Endothelial cell of umbilical vein (primary cell): Measurements from ENCODE around the gene GTPBP2. TPM values are rescaled to one million over a fixed set of nuclear protein-coding genes. Genes with fewer than 3 reads are reported as not detected.

Source experiments
- BruUV-seq: library from RNA; stranded (reverse); fragments of 400-500 nt; replicated peaks from 2 replicates; lab custom pipeline; 2021; lab: Mats Ljungman, UMichigan
- CTCF ChIA-PET: fragments of 300-600, 350-600 bp; sonication (Branson Sonifier 250); formaldehyde crosslinking; loops from one replicate; lab custom pipeline; 2021; ENCODE audit warnings: antibody characterized with exemption, inconsistent platforms; lab: Charles Lee
- POLR2A ChIA-PET: fragments of 300-600, 350-600 bp; sonication (Branson Sonifier 250); formaldehyde crosslinking; loops from one replicate; lab custom pipeline; 2021; ENCODE audit warnings: antibody characterized with exemption, inconsistent platforms; lab: Charles Lee
- DNase-seq: peaks from one replicate; pipeline ENCODE4 v3.0.0-alpha.2; 2011; ENCODE audit warnings: low read depth, low spot score
- FAIRE-seq: peaks from 2 replicates; lab custom pipeline; 2011; peaks lifted over from hg19 to GRCh38; lab: Jason Lieb, UNC
- H2AFZ ChIP-seq: 2 replicates; pipeline ENCODE4 v1.6.0; 2012; ENCODE audit warnings: low read depth, low read length, control low read depth, inconsistent platforms
- H3K27ac ChIP-seq: 2 replicates; pipeline ENCODE4 v1.5.1; 2011; ENCODE audit warnings: low read depth, mild to moderate bottlenecking, control low read depth, low read length, moderate library complexity; ENCODE audit not compliant: insufficient read depth
- H3K27me3 ChIP-seq, 2 experiments: 2 replicates each; pipeline versions ENCODE4 v1.6.0 to v1.6.1; 2011; ENCODE audit warnings: low read length in 2 of 2, mixed read lengths in 1 of 2; ENCODE audit not compliant: control insufficient read depth in 2 of 2, insufficient read depth in 2 of 2
- H3K36me3 ChIP-seq, 2 experiments: 2 replicates in 1 of 2; 3 replicates in 1 of 2; pipeline ENCODE4 v1.5.1; 2011; ENCODE audit warnings: low read length in 2 of 2, mild to moderate bottlenecking in 1 of 2, moderate library complexity in 1 of 2; ENCODE audit not compliant: control insufficient read depth in 2 of 2, insufficient read depth in 2 of 2; ENCODE audit errors: extremely low read depth in 1 of 2
- H3K4me1 ChIP-seq: 3 replicates; pipeline ENCODE4 v1.5.1; 2011; ENCODE audit warnings: mild to moderate bottlenecking, low read length; ENCODE audit not compliant: control insufficient read depth, insufficient read depth; ENCODE audit errors: extremely low read depth
- H3K4me2 ChIP-seq: 2 replicates; pipeline ENCODE4 v1.6.1; 2011; ENCODE audit warnings: low read length, control low read depth, mixed read lengths; ENCODE audit not compliant: insufficient read depth
- H3K4me3 ChIP-seq, 3 experiments: fragments of 200-600 bp in 1 of 3; sonication (generic), shearing (Covaris generic) in 1 of 3; replicated peaks in 1 of 3; 2 replicates each; pipeline ENCODE4 v1.5.1; 2011 to 2016; ENCODE audit warnings: control low read depth in 3 of 3, low read length in 3 of 3, mild to moderate bottlenecking in 2 of 3, inconsistent platforms in 1 of 3, low read depth in 1 of 3, moderate library complexity in 1 of 3; ENCODE audit not compliant: insufficient read depth in 1 of 3
- H3K79me2 ChIP-seq: 2 replicates; pipeline ENCODE4 v1.6.0; 2012; ENCODE audit warnings: low read length, inconsistent platforms; ENCODE audit not compliant: control insufficient read depth, insufficient read depth
- H3K9ac ChIP-seq: replicated peaks from 2 replicates; pipeline ENCODE3; 2011; ENCODE audit warnings: low read length, control low read depth; ENCODE audit not compliant: insufficient read depth; ENCODE audit errors: extremely low read depth
- H3K9me1 ChIP-seq: replicated peaks from 3 replicates; pipeline ENCODE4 v1.6.0; 2011; ENCODE audit warnings: mild to moderate bottlenecking, low read length; ENCODE audit not compliant: control insufficient read depth, insufficient read depth; ENCODE audit errors: extremely low read depth
- H3K9me3 ChIP-seq: replicated peaks from 2 replicates; pipeline ENCODE4 v1.5.1; 2012; ENCODE audit warnings: low read length, inconsistent platforms; ENCODE audit not compliant: control insufficient read depth, insufficient read depth
- H4K20me1 ChIP-seq: replicated peaks from 2 replicates; pipeline ENCODE3; 2011; ENCODE audit warnings: mild to moderate bottlenecking, low read length; ENCODE audit not compliant: control insufficient read depth, insufficient read depth; ENCODE audit errors: extremely low read depth
- FOS ChIP-seq: IDR thresholded peaks from 2 replicates; pipeline ENCODE4 v1.6.1; 2011; ENCODE audit warnings: mild to moderate bottlenecking, low read length, moderate library complexity, borderline replicate concordance; ENCODE audit not compliant: insufficient read depth
- GATA2 ChIP-seq: IDR thresholded peaks from 2 replicates; pipeline ENCODE4 v1.7.0; 2011; ENCODE audit warnings: low read depth, mild to moderate bottlenecking, moderate library complexity, mixed read lengths, low read length; ENCODE audit not compliant: insufficient read length, insufficient read depth
- POLR2A ChIP-seq: IDR thresholded peaks from 2 replicates; pipeline ENCODE4 v1.6.1; 2012; ENCODE audit warnings: low read depth, mild to moderate bottlenecking, control low read depth, low read length
- dilution Hi-C: fragments of 300-500 bp; cut with MboI; formaldehyde crosslinking; loops from one replicate; pipeline ENCODE4 v1.15.0; 2019; ENCODE audit warnings: low sequenced_read_pairs; ENCODE audit not compliant: extremely low pct_ligation_motif_present
- intact Hi-C: fragments of 100-400 bp; cut with micrococcal nuclease; formaldehyde crosslinking; loops from one replicate; pipeline ENCODE4 v1.10.0; 2022
- polyA plus RNA-seq, 4 experiments: library from polyadenylated mRNA; depleted of rRNA in 3 of 4; stranded (reverse) in 3 of 4; unstranded in 1 of 4; fragments of >200 nt; gene quantifications; 2 replicates each; pipeline versions ENCODE4 v1.2.1 to v1.2.3, GENCODE V29; 2011 to 2012; ENCODE audit warnings: missing spikeins in 1 of 4
- total RNA-seq: library from RNA; stranded (reverse); gene quantifications from 2 replicates; pipeline ENCODE4 v1.2.3, GENCODE V29; 2021
- TF ChIP-seq, protein P1 (sequence below), 2 donors: IDR thresholded peaks; 1 replicate in 1 of 2; 2 replicates in 1 of 2; pipeline ENCODE4 v1.5.1; 2011; ENCODE audit warnings: low read length in 2 of 2, mild to moderate bottlenecking in 2 of 2, moderate library complexity in 2 of 2, control low read depth in 1 of 2, inconsistent platforms in 1 of 2, low read depth in 1 of 2; ENCODE audit not compliant: insufficient read depth in 1 of 2; ENCODE audit errors: extremely low read depth in 1 of 2

The GTPBP2 gene
- total and polyA plus RNA-seq, 2 donors (not counting 3 experiments of a cell fraction or from before 2014, with no cell fraction given): 87.1 to 112 TPM

DNA sequence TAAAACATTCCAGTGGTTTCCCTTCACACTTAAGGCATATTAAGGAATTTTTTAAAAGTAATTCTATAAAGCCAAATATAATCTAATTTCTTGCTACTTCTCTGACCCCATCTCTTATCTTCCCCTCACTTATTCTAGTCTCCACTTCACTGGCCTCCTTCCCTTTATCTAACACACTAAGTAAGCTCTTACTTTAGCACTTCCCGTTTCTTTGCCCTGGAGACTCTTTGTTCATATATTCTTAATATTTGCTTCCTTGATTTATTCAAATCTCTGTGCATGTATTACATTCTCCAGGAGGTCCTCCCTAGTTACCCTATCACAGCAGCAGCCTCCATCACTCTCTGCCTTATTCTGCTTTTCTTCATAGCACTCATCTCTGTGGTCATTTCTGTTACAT is 20.3 kb downstream of the GTPBP2 start:
- no TSS peak for BruUV-seq

GRCh38 chr6:43608310-43608763 is 20.7 kb downstream of the GTPBP2 start:
- no TSS peak for BruUV-seq
- peaks cover 2% of the 10 kb centered on the region for H3K4me1 ChIP-seq
- no peak overlapping the region for H3K9ac ChIP-seq
- dilution Hi-C loops: no loop called here
- CTCF ChIA-PET: interaction anchor here (0.7 to 3.8 kb wide), 13 partner anchors 8 to 470 kb away, joined by 3 to 31 read pairs (median 5); partner anchors contain the start of genes GTPBP2 and MAD2L1BP
- no peaks in the 10 kb centered on the region for H3K9me3 ChIP-seq
- TF ChIP-seq FOS (no peak), GATA2 (no peak)
- TF ChIP-seq, protein P1, sequence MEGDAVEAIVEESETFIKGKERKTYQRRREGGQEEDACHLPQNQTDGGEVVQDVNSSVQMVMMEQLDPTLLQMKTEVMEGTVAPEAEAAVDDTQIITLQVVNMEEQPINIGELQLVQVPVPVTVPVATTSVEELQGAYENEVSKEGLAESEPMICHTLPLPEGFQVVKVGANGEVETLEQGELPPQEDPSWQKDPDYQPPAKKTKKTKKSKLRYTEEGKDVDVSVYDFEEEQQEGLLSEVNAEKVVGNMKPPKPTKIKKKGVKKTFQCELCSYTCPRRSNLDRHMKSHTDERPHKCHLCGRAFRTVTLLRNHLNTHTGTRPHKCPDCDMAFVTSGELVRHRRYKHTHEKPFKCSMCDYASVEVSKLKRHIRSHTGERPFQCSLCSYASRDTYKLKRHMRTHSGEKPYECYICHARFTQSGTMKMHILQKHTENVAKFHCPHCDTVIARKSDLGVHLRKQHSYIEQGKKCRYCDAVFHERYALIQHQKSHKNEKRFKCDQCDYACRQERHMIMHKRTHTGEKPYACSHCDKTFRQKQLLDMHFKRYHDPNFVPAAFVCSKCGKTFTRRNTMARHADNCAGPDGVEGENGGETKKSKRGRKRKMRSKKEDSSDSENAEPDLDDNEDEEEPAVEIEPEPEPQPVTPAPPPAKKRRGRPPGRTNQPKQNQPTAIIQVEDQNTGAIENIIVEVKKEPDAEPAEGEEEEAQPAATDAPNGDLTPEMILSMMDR (IDR thresholded peaks at IDR 0.05; ENCODE audit: extremely low read depth in 1 of 2, insufficient read depth in 1 of 2, low read depth in 1 of 2, low read length in 2 of 2): peak; percentile 84 to 89
- peaks cover 5 to 18% of the 10 kb centered on the region in 2 experiments for H3K36me3 ChIP-seq
- FAIRE-seq: peak; percentile 77
- no peak overlapping the region for H3K4me2 ChIP-seq
- H3K9me1 ChIP-seq: no peaks in the 10 kb centered on the region
- no peaks in the 10 kb centered on the region for H3K27me3 ChIP-seq
- peak; percentile 82 for DNase-seq
- no peak overlapping the region for H2AFZ ChIP-seq
- POLR2A ChIA-PET: no interaction called here
- intact Hi-C loops: loop anchor here (1.0 to 5.0 kb wide), 4 partner anchors 21 to 471 kb away; partner anchors contain the start of genes GTPBP2 and VEGFA
- no peak overlapping the region for H3K4me3 ChIP-seq
- no peak overlapping the region for H3K27ac ChIP-seq
- no peaks in the 10 kb centered on the region for H4K20me1 ChIP-seq
- no peaks in the 10 kb centered on the region for H3K79me2 ChIP-seq

More for the DNA sequence above, 20.3 kb downstream of the GTPBP2 start:
- H3K79me2 ChIP-seq: no peaks in the 10 kb centered on the region
- peaks cover 7 to 18% of the 10 kb centered on the region in 2 experiments for H3K36me3 ChIP-seq
- no peak for DNase-seq
- no peaks in the 10 kb centered on the region for H4K20me1 ChIP-seq
- POLR2A ChIA-PET: no interaction called here
- CTCF ChIA-PET: interaction anchor here (0.7 to 3.8 kb wide), 12 partner anchors 9 to 470 kb away, joined by 3 to 31 read pairs (median 5); partner anchors contain the start of genes GTPBP2 and MAD2L1BP
- dilution Hi-C loops: no loop called here
- H3K4me1 ChIP-seq: peaks cover 2% of the 10 kb centered on the region
- H2AFZ ChIP-seq: no peak overlapping the region
- intact Hi-C loops: loop anchor here (1.0 to 5.0 kb wide), 4 partner anchors 20 to 470 kb away; partner anchors contain the start of genes GTPBP2 and VEGFA
- no peak for FAIRE-seq
- no peaks in the 10 kb centered on the region for H3K27me3 ChIP-seq
- no peaks in the 10 kb centered on the region for H3K9me1 ChIP-seq
- H3K9me3 ChIP-seq: no peaks in the 10 kb centered on the region
- no peak overlapping the region for H3K4me2 ChIP-seq
- H3K27ac ChIP-seq: no peak overlapping the region
- TF ChIP-seq POLR2A: no peak
- H3K4me3 ChIP-seq: no peak overlapping the region
- H3K9ac ChIP-seq: no peak overlapping the region
